Mesenchymal stem cell (in vitro differentiated cells and primary cell): ENCODE data around the gene PDE1A.
A peak's percentile ranks its signal among the peaks of the same experiment; 100 is the strongest.

Experiments
- DNase-seq: peaks from one replicate; pipeline ENCODE4 v3.0.0-alpha.2; 2013
- H2AFZ ChIP-seq: one replicate; pipeline ENCODE4 v1.6.1; 2013; ENCODE audit warnings: low read depth, mild to moderate bottlenecking, control low read depth, inconsistent platforms, low read length, moderate library complexity
- H2AK5ac ChIP-seq: 2 replicates; pipeline ENCODE4 v1.6.1; 2013; ENCODE audit warnings: low read length, moderate library complexity, mild to moderate bottlenecking, inconsistent platforms; ENCODE audit not compliant: severe bottlenecking
- H2BK120ac ChIP-seq: one replicate; pipeline ENCODE4 v1.6.1; 2013; ENCODE audit warnings: low read depth, mild to moderate bottlenecking, inconsistent platforms, low read length, moderate library complexity
- H2BK12ac ChIP-seq, 2 experiments: one replicate each; pipeline ENCODE4 v1.6.1; 2013; ENCODE audit warnings: inconsistent platforms in 2 of 2, low read length in 2 of 2, mild to moderate bottlenecking in 2 of 2, moderate library complexity in 2 of 2, control low read depth in 1 of 2
- H2BK15ac ChIP-seq: one replicate; pipeline ENCODE4 v1.6.1; 2013; ENCODE audit warnings: mild to moderate bottlenecking, low read depth, inconsistent platforms; ENCODE audit not compliant: poor library complexity, severe bottlenecking
- H2BK5ac ChIP-seq: 2 replicates; pipeline ENCODE4 v1.6.1; 2013; ENCODE audit warnings: low read depth, mild to moderate bottlenecking, low read length, control low read depth, inconsistent platforms; ENCODE audit not compliant: poor library complexity, severe bottlenecking
- H3K14ac ChIP-seq, 2 experiments: one replicate each; pipeline ENCODE4 v1.6.1; 2013; ENCODE audit warnings: inconsistent platforms in 2 of 2, low read length in 2 of 2, control low read depth in 1 of 2, mild to moderate bottlenecking in 1 of 2, moderate library complexity in 1 of 2
- H3K18ac ChIP-seq, 2 experiments: one replicate each; pipeline ENCODE4 v1.6.1; 2013; ENCODE audit warnings: inconsistent platforms in 2 of 2, low read length in 2 of 2, control low read depth in 1 of 2, low read depth in 1 of 2, mild to moderate bottlenecking in 1 of 2
- H3K23ac ChIP-seq, 2 experiments: one replicate each; pipeline ENCODE4 v1.6.1; 2013; ENCODE audit warnings: inconsistent platforms in 2 of 2, low read length in 2 of 2, mild to moderate bottlenecking in 2 of 2, moderate library complexity in 2 of 2, control low read depth in 1 of 2
- H3K27ac ChIP-seq: 2 replicates; pipeline ENCODE4 v1.5.1; 2013; ENCODE audit warnings: mild to moderate bottlenecking, moderate library complexity, low read length, control low read depth, inconsistent platforms; ENCODE audit not compliant: poor library complexity, severe bottlenecking
- H3K27me3 ChIP-seq, 2 experiments: 2 replicates each; pipeline versions ENCODE4 v1.6.1 to v1.7.0; 2013; ENCODE audit warnings: low read length in 2 of 2, mild to moderate bottlenecking in 2 of 2, moderate library complexity in 2 of 2, control low read depth in 1 of 2, inconsistent platforms in 1 of 2; ENCODE audit not compliant: control insufficient read depth in 1 of 2, insufficient read depth in 1 of 2
- H3K36me3 ChIP-seq, 2 experiments: 2 replicates each; pipeline versions ENCODE4 v1.6.1 to v1.7.0; 2013; ENCODE audit warnings: low read length in 2 of 2, control low read depth in 1 of 2, inconsistent platforms in 1 of 2, low read depth in 1 of 2, mild to moderate bottlenecking in 1 of 2; ENCODE audit not compliant: insufficient read depth in 2 of 2, control insufficient read depth in 1 of 2
- H3K4ac ChIP-seq, 2 experiments: one replicate each; pipeline ENCODE4 v1.6.1; 2013; ENCODE audit warnings: inconsistent platforms in 2 of 2, low read length in 2 of 2, mild to moderate bottlenecking in 2 of 2, moderate library complexity in 2 of 2, control low read depth in 1 of 2, low read depth in 1 of 2
- H3K4me1 ChIP-seq: 2 replicates; pipeline ENCODE4 v1.6.1; 2013; ENCODE audit warnings: low read depth, low read length, control low read depth; ENCODE audit not compliant: control insufficient read depth, insufficient read depth
- H3K4me2 ChIP-seq: 2 replicates; pipeline ENCODE4 v1.6.1; 2013; ENCODE audit warnings: low read length, mild to moderate bottlenecking, inconsistent platforms; ENCODE audit not compliant: poor library complexity, severe bottlenecking
- H3K4me3 ChIP-seq, 2 experiments: 2 replicates each; pipeline versions ENCODE4 v1.5.1 to v1.7.0; 2013; ENCODE audit warnings: low read length in 2 of 2, mild to moderate bottlenecking in 2 of 2, control low read depth in 1 of 2, low read depth in 1 of 2; ENCODE audit not compliant: insufficient read depth in 1 of 2
- H3K79me1 ChIP-seq: replicated peaks from 2 replicates; pipeline ENCODE4 v1.6.1; 2013; ENCODE audit warnings: mild to moderate bottlenecking, control low read depth, low read length, inconsistent platforms; ENCODE audit not compliant: poor library complexity, severe bottlenecking
- H3K9ac ChIP-seq: 2 replicates; pipeline ENCODE4 v1.7.0; 2013; ENCODE audit warnings: mild to moderate bottlenecking, low read length, moderate library complexity
- H3K9me3 ChIP-seq: 2 replicates; pipeline ENCODE4 v1.7.0; 2013; ENCODE audit warnings: mild to moderate bottlenecking, low read length; ENCODE audit not compliant: control insufficient read depth
- H4K8ac ChIP-seq: one replicate; pipeline ENCODE4 v1.6.1; 2013; ENCODE audit warnings: inconsistent platforms, mild to moderate bottlenecking, low read length, moderate library complexity
- H4K91ac ChIP-seq: one replicate; pipeline ENCODE4 v1.6.1; 2013; ENCODE audit warnings: mild to moderate bottlenecking, low read length, inconsistent platforms
- WGBS: methylation state at CpG from one replicate; pipeline ENCODE4 v1.1.7; 2013; ENCODE audit warnings: mixed read lengths; 5-methylcytosine and 5-hydroxymethylcytosine counted together

Gene PDE1A

GRCh38 chr2:182148344-182148743 is 278.5 kb downstream of the PDE1A start:
- Histone ChIP-seq H2BK120ac (no peak overlapping the region), H3K18ac (no peak overlapping the region), H2AFZ (no peak overlapping the region), H4K8ac (no peak overlapping the region), H3K27ac (no peak overlapping the region), H3K14ac (no peak overlapping the region), H3K4me3 (no peak overlapping the region), H3K27me3 (no peaks in the 10 kb centered on the region), H2BK12ac (no peak overlapping the region), H2BK15ac (no peak overlapping the region), H3K23ac (no peak overlapping the region), H4K91ac (no peak overlapping the region), H3K36me3 (no peaks in the 10 kb centered on the region), H3K4me1 (peaks cover 2% of the 10 kb centered on the region), H3K9ac (no peak overlapping the region), H3K4me2 (no peak overlapping the region), H2AK5ac (no peak overlapping the region), H3K79me1 (no peaks in the 10 kb centered on the region), H2BK5ac (no peak overlapping the region), H3K9me3 (no peaks in the 10 kb centered on the region), H3K4ac (no peak overlapping the region)
- 70% methylated on average over 1 of the region's 2 CpGs for WGBS
- no peak for DNase-seq

GRCh38 chr2:182144776-182145165 is 282.1 kb downstream of the PDE1A start:
- peaks cover 2% of the 10 kb centered on the region for H3K4me1 ChIP-seq
- no peak overlapping the region for H3K4ac ChIP-seq
- peak overlapping the region; percentile 17 for H3K9ac ChIP-seq
- H2BK12ac ChIP-seq = no peak overlapping the region
- H2AK5ac ChIP-seq = no peak overlapping the region
- H3K14ac ChIP-seq = no peak overlapping the region
- no peak overlapping the region for H4K8ac ChIP-seq
- no peaks in the 10 kb centered on the region for H3K9me3 ChIP-seq
- H2BK15ac ChIP-seq = no peak overlapping the region
- H2BK5ac ChIP-seq = no peak overlapping the region
- peak overlapping the region; percentile 46 for H2AFZ ChIP-seq
- no peaks in the 10 kb centered on the region for H3K36me3 ChIP-seq
- H3K23ac ChIP-seq = no peak overlapping the region
- no peak for DNase-seq
- peak overlapping the region; percentile 10 for H3K27ac ChIP-seq
- no peak overlapping the region for H2BK120ac ChIP-seq
- WGBS = no CpG with 5 or more reads among the region's 1 CpG
- no peaks in the 10 kb centered on the region for H3K79me1 ChIP-seq
- H3K4me2 ChIP-seq = no peak overlapping the region
- H3K18ac ChIP-seq = no peak overlapping the region
- no peak overlapping the region for H4K91ac ChIP-seq
- H3K27me3 ChIP-seq = no peaks in the 10 kb centered on the region
- no peak overlapping the region for H3K4me3 ChIP-seq

GRCh38 chr2:182144041-182144775 is 282.6 kb downstream of the PDE1A start:
- H3K27ac ChIP-seq = peak overlapping the region; percentile 64
- no peak overlapping the region for H3K14ac ChIP-seq
- H3K27me3 ChIP-seq = no peaks in the 10 kb centered on the region
- H3K36me3 ChIP-seq = no peaks in the 10 kb centered on the region
- no peak for DNase-seq
- no peak overlapping the region for H2BK15ac ChIP-seq
- no peak overlapping the region for H2BK120ac ChIP-seq
- H2BK5ac ChIP-seq = no peak overlapping the region
- no peak overlapping the region for H3K9ac ChIP-seq
- no peak overlapping the region for H3K23ac ChIP-seq
- no peak overlapping the region for H3K18ac ChIP-seq
- no peak overlapping the region for H3K4me3 ChIP-seq
- no peak overlapping the region for H2AFZ ChIP-seq
- 69% methylated on average over 7 of the region's 7 CpGs for WGBS
- no peak overlapping the region for H4K8ac ChIP-seq
- H4K91ac ChIP-seq = no peak overlapping the region
- no peak overlapping the region for H3K4me2 ChIP-seq
- no peak overlapping the region for H2BK12ac ChIP-seq
- H3K4me1 ChIP-seq = peaks cover 2% of the 10 kb centered on the region
- H3K9me3 ChIP-seq = no peaks in the 10 kb centered on the region
- H2AK5ac ChIP-seq = no peak overlapping the region
- no peaks in the 10 kb centered on the region for H3K79me1 ChIP-seq
- H3K4ac ChIP-seq = no peak overlapping the region

- H3K36me3 ChIP-seq = no peaks in the 10 kb centered on the region
- H3K9ac ChIP-seq = no peak overlapping the region
- H3K27ac ChIP-seq = no peak overlapping the region
- H3K23ac ChIP-seq = no peak overlapping the region
- H2AK5ac ChIP-seq = peak overlapping the region; percentile 35
- no peaks in the 10 kb centered on the region for H3K79me1 ChIP-seq
- H3K27me3 ChIP-seq = no peaks in the 10 kb centered on the region
- no peak overlapping the region for H2AFZ ChIP-seq
- peak overlapping the region in 1 of 2 experiments; percentile 39 for H2BK12ac ChIP-seq
- H2BK5ac ChIP-seq = no peak overlapping the region
- H3K4me1 ChIP-seq = peaks cover 2% of the 10 kb centered on the region
- DNase-seq = peak; percentile 28
- H3K9me3 ChIP-seq = no peaks in the 10 kb centered on the region
- no peak overlapping the region for H3K4me2 ChIP-seq
- no peak overlapping the region for H2BK120ac ChIP-seq
- WGBS = 91% methylated on average over 6 of the region's 6 CpGs
- H2BK15ac ChIP-seq = no peak overlapping the region
- H3K4me3 ChIP-seq = no peak overlapping the region
- no peak overlapping the region for H4K91ac ChIP-seq
- H3K18ac ChIP-seq = peak overlapping the region in 1 of 2 experiments; percentile 8
- no peak overlapping the region for H3K14ac ChIP-seq
- peak overlapping the region; percentile 36 for H4K8ac ChIP-seq
- no peak overlapping the region for H3K4ac ChIP-seq
Observed at GRCh38 chr2:182142062-182142461, 284.8 kb downstream of the PDE1A start.
